SJCRH30 (cell line): ENCODE measurements around the gene TMPRSS11B. TPM values are rescaled to one million over a fixed set of nuclear protein-coding genes. Genes with fewer than 3 reads are reported as not detected.
"Not testable (repeated sequence)": the region's sequence is repeated elsewhere in the genome, so short reads cannot be mapped to it uniquely, and the experiment has no call there.

Experiments used
- DNase-seq, 2 experiments: peaks; one replicate each; pipeline ENCODE4 v3.0.0-alpha.2; 2015 to 2020
- H3K27ac ChIP-seq: fragments of 250-450 bp; sonication (Bioruptor Pico); 2 replicates; pipeline ENCODE4 v1.5.1; 2020; ENCODE audit warnings: mild to moderate bottlenecking, moderate library complexity
- H3K27me3 ChIP-seq: fragments of 250-450 bp; sonication (Bioruptor Pico); 2 replicates; pipeline ENCODE4 v1.5.1; 2020; ENCODE audit warnings: mild to moderate bottlenecking, moderate library complexity
- H3K36me3 ChIP-seq: fragments of 250-450 bp; sonication (Bioruptor Pico); 2 replicates; pipeline ENCODE4 v1.5.1; 2020; ENCODE audit warnings: mild to moderate bottlenecking, moderate library complexity
- H3K4me1 ChIP-seq: fragments of 250-450 bp; sonication (Bioruptor Pico); 2 replicates; pipeline ENCODE4 v1.5.1; 2020; ENCODE audit warnings: mild to moderate bottlenecking, moderate library complexity
- H3K4me3 ChIP-seq: fragments of 250-450 bp; sonication (Bioruptor Pico); 2 replicates; pipeline ENCODE4 v1.5.1; 2020; ENCODE audit warnings: mild to moderate bottlenecking, moderate library complexity
- H3K9me3 ChIP-seq: fragments of 250-450 bp; sonication (Bioruptor Pico); replicated peaks from 2 replicates; pipeline ENCODE4 v1.5.1; 2020; ENCODE audit warnings: mild to moderate bottlenecking, moderate library complexity
- total RNA-seq: library from RNA; depleted of rRNA; stranded (reverse); fragments of >200 nt; shearing (Covaris generic); gene quantifications from 2 replicates; pipeline ENCODE4 v1.2.3, GENCODE V29; 2014

The TMPRSS11B gene
- total RNA-seq, 1 experiment from 2014 or later = not detected

DNA sequence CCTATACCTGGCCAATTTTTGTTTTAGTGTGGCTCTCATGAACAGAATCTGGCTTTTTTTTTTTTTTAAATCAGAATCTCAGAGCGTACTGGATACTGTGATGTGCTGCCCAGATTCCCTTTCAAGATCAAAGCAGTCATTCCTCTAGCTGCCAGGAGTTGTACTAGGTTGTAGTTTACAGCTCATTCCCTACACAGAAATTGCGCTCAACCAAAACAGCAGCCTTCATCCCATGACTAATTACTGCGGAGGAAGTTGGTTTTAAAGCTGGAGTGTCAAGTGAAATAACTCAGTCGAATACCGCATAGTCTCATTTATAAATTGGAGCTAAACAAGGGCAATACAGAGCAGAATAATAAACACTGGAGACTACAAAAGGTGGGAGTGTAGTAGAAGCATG lies 12.2 kb upstream of the TMPRSS11B start:
- Histone ChIP-seq H3K27me3 (no peaks in the 10 kb centered on the region), H3K27ac (no peak overlapping the region), H3K4me3 (no peak overlapping the region), H3K4me1 (no peaks in the 10 kb centered on the region), H3K9me3 (no peaks in the 10 kb centered on the region), H3K36me3 (no peaks in the 10 kb centered on the region)
- DNase-seq = no peak

DNA sequence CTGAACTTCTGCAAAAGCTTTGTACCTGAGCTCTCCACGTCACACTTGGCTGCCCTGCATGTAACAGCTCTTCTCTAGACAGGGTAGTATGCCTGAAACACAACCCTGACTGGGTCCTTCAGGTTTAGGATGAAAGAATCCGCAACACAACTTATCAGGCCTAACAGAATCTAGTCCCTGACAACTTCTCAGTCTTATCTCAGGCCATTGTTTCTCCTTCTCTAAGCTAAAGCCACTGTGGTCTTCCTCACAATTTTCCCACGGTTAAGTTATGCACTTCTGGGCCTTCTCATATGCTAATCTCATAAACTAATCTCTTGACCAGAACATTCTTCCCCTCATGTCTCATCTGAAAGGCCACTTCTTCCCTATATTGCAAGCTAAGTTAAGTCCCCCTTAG lies 10.8 kb upstream of the TMPRSS11B start:
- DNase-seq = no peak
- H3K36me3 ChIP-seq = no peaks in the 10 kb centered on the region
- H3K4me3 ChIP-seq = no peak overlapping the region
- no peaks in the 10 kb centered on the region for H3K9me3 ChIP-seq
- H3K4me1 ChIP-seq = no peaks in the 10 kb centered on the region
- H3K27ac ChIP-seq = no peak overlapping the region
- no peaks in the 10 kb centered on the region for H3K27me3 ChIP-seq

DNA sequence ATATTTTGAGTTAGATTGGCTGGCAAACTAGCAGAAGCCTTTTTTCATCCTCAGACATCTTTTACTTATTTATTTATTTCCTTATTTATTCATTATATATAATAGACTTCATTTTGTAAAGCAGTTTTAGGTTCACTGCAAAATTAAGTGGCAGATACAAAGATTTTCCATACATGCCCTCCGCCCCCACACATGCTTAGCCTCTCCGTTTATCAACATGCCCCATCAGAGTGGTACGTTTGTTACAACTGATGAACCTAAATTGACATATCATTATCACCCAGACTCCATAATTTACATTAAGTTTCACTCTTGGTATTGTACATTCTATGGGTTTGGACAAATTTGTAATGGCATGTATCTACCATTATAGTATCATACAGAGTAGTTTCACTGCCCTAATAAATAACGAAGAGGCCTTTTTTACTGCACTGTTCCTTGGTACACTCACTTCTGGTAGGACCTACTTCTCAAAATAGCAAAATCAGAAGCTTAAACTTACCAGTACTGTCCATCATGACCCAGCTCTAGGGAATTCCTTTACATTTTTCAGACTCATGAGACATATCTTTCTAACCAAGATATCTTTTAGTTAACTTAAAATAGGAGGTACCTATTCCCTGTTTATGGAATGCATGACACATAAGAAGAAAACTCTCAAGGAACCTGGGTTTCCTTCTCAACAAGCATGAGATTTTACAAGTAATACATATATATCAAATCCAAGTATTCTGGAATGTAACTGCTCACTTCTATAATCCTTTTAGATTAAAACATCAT lies 4.8 kb upstream of the TMPRSS11B start:
- Histone ChIP-seq H3K4me1 (no peaks in the 10 kb centered on the region), H3K9me3 (no peaks in the 10 kb centered on the region), H3K4me3 (no peak overlapping the region), H3K36me3 (no peaks in the 10 kb centered on the region), H3K27me3 (no peaks in the 10 kb centered on the region), H3K27ac (no peak overlapping the region)
- no peak for DNase-seq

DNA sequence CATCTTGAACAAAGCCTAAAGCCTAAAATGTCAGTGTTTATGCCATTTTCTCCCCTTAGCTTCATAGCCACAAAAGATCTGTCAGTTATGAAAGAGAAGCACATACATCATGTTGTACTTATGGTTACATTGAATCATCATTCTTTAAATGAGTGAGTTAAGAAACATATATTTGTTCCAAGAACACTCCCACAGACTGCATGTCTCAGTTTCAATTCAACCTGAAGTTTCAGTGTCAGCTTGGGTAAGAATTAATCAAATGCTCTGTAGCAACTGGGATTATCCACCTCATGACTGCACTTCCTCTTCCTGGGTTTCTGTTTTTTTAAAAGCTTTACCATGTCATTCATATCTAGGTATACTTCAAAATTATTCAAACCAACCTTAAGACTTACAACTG lies 3.9 kb upstream of the TMPRSS11B start:
- no peak overlapping the region for H3K4me3 ChIP-seq
- no peak for DNase-seq
- H3K27ac ChIP-seq = no peak overlapping the region
- H3K27me3 ChIP-seq = no peaks in the 10 kb centered on the region
- H3K36me3 ChIP-seq = no peaks in the 10 kb centered on the region
- H3K4me1 ChIP-seq = no peaks in the 10 kb centered on the region
- no peaks in the 10 kb centered on the region for H3K9me3 ChIP-seq

DNA sequence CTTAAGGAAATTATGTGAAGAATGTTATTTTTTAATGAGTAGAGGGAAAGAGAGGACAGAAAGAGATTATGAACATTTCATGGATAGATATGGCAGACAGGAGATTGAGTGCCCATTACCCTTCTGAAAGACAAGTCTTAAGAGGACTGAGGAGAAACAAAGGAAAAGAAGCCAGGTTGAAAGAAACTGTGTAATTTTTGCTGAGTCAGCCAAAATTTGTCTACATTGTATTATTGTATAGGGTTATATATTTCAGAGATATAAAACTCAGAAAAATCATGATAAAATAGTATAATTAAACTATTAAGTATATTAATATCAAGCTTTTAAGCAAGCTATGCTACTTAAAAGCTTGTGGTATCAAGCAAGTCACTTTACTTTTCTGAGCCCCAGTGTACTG lies 4.9 kb downstream of the TMPRSS11B start:
- Histone ChIP-seq H3K36me3 (no peaks in the 10 kb centered on the region), H3K27me3 (no peaks in the 10 kb centered on the region), H3K4me3 (no peak overlapping the region), H3K27ac (no peak overlapping the region), H3K4me1 (no peaks in the 10 kb centered on the region), H3K9me3 (no peaks in the 10 kb centered on the region)
- no peak for DNase-seq

DNA sequence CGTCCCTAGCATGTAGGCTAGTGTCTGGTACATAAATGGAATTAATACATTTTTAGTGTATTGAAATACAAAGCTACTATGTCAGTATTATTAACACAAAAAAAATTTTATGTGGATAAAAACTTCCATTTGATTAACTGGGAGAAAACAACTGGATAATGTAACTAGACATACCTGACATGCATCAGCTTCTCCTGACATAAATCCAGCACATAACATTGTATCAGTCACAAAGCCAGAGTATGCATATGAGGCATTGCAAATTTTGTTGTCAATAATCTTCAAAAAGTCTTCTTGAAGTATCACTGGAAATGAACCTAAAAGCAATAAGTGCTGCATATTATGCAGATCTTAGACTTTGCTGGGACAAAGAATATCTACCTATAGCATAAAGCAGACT lies 16.9 kb downstream of the TMPRSS11B start:
- H3K36me3 ChIP-seq = no peaks in the 10 kb centered on the region
- no peak for DNase-seq
- H3K27ac ChIP-seq = no peak overlapping the region
- H3K9me3 ChIP-seq = no peaks in the 10 kb centered on the region
- no peaks in the 10 kb centered on the region for H3K4me1 ChIP-seq
- no peak overlapping the region for H3K4me3 ChIP-seq
- no peaks in the 10 kb centered on the region for H3K27me3 ChIP-seq

DNA sequence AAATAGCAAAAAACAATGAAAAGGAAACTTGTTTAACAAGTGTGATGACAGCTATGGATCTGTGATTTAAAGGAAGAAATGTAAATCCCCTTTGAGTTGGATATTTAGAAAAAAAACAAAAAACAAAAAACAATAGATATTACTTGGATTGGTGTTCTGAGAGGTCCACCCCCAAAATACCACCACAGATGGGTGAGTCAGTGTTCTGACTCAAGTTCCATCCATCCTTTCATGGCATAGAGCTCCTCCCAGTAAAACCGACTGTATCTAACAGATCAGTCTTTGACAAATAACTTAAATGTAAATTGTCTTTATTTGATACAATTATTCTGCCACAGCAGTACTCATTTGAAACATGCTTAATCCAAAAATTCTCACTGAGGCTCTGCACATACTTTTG lies 27.4 kb downstream of the TMPRSS11B start:
- Histone ChIP-seq H3K36me3 (no peaks in the 10 kb centered on the region), H3K9me3 (no peaks in the 10 kb centered on the region), H3K27ac (no peak overlapping the region), H3K4me3 (no peak overlapping the region), H3K27me3 (no peaks in the 10 kb centered on the region), H3K4me1 (no peaks in the 10 kb centered on the region)
- DNase-seq = no peak

DNA sequence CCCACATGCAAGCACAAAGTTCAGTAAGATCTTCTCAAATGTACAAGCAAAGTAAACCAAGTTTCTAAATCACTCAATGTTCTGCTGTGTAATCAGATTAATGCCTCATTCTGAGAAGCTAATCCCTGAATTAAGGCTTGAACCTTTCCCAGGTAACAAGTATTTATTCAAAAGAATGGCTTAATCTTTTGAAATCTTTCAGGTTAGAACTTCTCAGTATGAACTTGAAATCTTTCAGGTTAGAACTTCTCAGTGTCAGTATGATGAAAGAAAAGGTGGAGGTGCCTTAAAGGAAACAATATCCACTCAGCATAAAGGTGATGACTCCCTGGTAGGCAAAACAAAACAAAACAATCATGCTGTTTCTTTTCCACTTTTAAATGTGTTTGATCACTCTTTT lies 29.0 kb downstream of the TMPRSS11B start:
- Histone ChIP-seq H3K4me1 (no peaks in the 10 kb centered on the region), H3K27ac (no peak overlapping the region), H3K9me3 (no peaks in the 10 kb centered on the region), H3K36me3 (no peaks in the 10 kb centered on the region), H3K27me3 (no peaks in the 10 kb centered on the region), H3K4me3 (no peak overlapping the region)
- DNase-seq = no peak

DNA sequence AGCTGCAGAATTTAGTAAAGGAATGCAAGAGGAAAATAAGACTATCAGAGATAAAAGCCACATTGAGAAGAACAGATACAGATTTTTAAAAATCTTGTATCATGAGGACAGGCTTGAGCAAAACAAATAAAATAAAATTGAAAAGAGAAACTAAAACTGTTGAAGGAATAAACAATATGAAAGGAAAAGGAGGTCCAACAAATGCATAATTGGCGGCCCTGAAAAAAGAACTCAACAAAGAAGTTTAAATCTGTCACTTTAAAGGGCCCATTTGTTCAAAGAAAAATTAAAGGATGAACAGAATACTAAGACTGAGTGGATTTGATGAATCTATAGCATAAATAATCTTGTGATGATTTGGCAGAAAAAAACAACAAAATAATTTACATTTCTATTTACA lies 36.5 kb downstream of the TMPRSS11B start:
- DNase-seq = no peak
- Histone ChIP-seq H3K36me3 (no peaks in the 10 kb centered on the region), H3K4me3 (no peak overlapping the region), H3K9me3 (no peaks in the 10 kb centered on the region), H3K4me1 (no peaks in the 10 kb centered on the region), H3K27ac (no peak overlapping the region), H3K27me3 (no peaks in the 10 kb centered on the region)

DNA sequence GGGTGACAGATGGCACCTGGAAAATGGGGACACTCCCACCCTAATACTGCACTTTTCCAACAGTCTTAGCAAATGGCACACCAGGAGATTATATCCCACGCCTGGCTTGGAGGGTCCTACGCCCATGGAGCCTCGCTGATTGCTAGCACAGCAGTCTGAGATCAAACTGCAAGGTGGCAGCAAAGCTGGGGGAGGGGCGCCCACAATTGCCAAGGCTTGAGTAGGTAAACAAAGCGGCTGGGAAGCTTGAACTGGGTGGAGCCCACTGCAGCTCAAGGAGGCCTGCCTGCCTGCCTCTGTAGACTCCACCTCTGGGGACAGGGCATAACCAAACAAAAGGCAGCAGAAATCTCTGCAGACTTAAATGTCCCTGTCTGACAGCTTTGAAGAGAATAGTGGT lies 51.2 kb downstream of the TMPRSS11B start:
- not testable (repeated sequence) for DNase-seq, H3K36me3 ChIP-seq, H3K4me3 ChIP-seq, H3K4me1 ChIP-seq, H3K27me3 ChIP-seq, H3K9me3 ChIP-seq, H3K27ac ChIP-seq

DNA sequence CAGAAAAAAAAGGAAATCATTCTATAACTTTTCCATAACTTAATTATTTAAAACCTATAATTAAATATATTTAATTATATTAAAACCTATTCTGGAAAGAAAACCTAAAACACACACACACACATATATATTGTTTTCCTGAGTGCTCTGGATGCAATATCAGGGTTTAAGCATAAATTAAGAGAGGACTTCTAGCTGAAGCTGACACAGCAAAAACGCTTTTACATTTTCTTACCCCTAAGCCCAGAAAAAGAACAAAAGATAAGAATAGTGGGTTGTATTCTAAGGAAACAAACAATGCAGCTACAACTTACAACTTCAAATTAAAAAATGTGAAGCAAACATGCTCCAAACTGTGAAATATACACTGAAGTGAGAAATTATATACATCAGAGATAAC lies 52.3 kb downstream of the TMPRSS11B start:
- no peaks in the 10 kb centered on the region for H3K36me3 ChIP-seq
- no peaks in the 10 kb centered on the region for H3K27me3 ChIP-seq
- H3K27ac ChIP-seq = no peak overlapping the region
- H3K4me1 ChIP-seq = no peaks in the 10 kb centered on the region
- H3K9me3 ChIP-seq = no peaks in the 10 kb centered on the region
- DNase-seq = no peak
- no peak overlapping the region for H3K4me3 ChIP-seq

DNA sequence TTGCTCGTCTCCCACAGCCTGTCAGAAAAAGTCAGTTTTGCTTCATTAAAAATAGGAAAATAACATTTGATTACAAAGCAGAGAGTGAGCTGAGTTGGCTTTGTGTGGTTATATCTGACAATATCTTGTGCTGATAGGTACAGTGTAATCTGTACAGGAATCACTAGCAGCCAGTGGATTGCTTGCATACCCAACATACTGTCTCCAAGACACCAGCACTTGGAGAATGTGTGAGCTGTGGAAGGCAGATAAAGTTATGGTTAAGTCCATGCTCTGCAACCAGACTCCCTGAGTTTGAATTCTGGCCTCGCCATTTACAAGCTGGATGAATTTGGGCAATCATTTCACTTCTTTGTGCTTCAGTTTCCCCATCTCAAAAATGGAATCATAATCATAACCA lies 58.3 kb downstream of the TMPRSS11B start:
- Histone ChIP-seq H3K27me3 (no peaks in the 10 kb centered on the region), H3K4me1 (no peaks in the 10 kb centered on the region), H3K9me3 (no peaks in the 10 kb centered on the region), H3K4me3 (no peak overlapping the region), H3K36me3 (no peaks in the 10 kb centered on the region), H3K27ac (no peak overlapping the region)
- DNase-seq = no peak

DNA sequence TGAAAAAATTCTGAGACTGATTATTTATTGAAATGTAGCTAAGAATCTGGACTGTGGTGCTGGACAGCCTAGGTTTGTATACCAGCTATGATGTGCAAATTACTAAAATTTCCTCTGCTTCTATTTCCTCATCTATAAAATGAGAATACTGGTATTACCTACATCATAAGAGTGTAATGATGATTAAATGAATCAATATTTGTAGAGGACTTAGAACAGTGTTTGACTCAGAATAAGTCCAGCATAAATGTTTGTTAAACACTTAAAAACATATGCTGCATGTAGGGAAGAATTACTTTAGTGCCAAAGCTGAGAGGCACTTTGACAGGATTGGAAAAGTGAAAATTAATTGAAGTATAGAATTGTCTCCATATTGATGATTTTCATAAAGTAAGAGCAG lies 60.6 kb downstream of the TMPRSS11B start:
- Histone ChIP-seq H3K27ac (no peak overlapping the region), H3K4me1 (no peaks in the 10 kb centered on the region), H3K9me3 (no peaks in the 10 kb centered on the region), H3K27me3 (no peaks in the 10 kb centered on the region), H3K4me3 (no peak overlapping the region), H3K36me3 (no peaks in the 10 kb centered on the region)
- no peak for DNase-seq

DNA sequence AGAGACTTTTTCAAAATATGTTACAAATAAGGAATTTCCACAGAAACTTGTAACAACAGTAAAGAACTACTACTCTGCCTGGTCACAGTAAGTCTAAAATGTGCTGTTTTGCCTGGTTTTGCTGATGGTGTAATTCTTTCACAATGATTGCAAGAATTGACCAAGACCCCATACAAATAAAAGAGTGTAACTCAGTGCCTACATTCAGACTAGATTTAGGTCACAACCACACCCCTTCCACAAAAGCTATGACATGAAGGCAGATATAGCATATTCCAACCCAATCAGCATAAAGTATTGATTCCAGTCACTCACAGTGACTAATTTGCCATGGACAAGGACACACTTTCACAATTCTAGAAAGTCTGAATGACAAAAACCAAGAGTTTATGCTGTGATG lies 62.1 kb downstream of the TMPRSS11B start:
- no peak for DNase-seq
- Histone ChIP-seq H3K4me3 (no peak overlapping the region), H3K4me1 (no peaks in the 10 kb centered on the region), H3K27ac (no peak overlapping the region), H3K9me3 (no peaks in the 10 kb centered on the region), H3K27me3 (no peaks in the 10 kb centered on the region), H3K36me3 (no peaks in the 10 kb centered on the region)

DNA sequence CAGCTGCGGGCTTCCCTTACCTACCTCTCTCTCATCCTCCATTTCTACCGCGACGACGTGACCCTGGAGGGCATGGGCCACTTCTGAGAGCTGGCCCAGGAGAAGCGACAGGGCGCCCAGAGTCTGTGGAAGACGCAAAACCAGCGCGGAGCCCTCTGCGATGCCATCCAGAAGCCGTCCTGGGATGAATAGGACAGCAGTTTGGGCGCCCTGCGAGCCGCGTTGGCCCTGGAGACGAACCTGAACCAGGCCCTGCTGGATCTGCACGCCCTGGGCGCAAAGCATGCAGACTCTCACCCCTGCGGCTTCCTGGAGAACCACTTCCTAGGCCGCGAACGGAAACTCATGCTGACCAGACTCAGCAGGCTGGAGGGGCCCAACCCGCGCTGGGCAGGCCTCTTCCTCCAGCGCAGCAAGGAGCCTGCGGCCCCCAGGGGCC lies 63.1 kb downstream of the TMPRSS11B start:
- H3K9me3 ChIP-seq = no peaks in the 10 kb centered on the region

DNA sequence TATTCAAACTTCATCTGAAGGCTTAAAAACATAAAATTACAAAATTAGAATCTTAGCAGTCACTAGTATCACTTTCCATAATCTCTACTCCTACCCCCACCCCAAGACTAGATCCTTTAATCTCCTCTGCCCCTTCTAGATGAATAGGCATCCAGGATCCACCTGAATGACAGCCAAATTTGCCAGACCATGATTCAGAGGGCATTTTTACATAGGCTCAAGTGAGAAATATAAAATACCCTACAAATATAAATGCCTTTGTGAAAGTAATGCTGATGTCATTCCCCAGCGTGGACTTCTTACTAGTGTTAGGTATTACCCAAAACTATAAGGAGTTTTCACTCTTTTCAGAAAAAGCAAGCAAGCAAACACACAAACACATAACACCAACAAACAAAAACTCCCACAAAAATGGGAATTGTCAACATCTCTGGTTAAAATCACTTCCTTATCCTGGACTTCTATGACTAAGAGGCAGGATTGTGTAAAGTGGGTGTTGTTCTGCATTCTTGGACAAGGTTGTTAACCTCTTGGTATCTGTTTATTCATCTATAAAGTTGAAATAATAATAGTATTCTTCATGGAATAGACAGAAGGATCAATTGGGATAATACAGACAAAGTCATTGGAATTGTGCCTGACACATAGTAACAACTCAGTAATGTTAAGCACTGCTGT lies 64.5 kb downstream of the TMPRSS11B start:
- Histone ChIP-seq H3K4me3 (no peak overlapping the region), H3K9me3 (no peaks in the 10 kb centered on the region), H3K27me3 (no peaks in the 10 kb centered on the region), H3K27ac (no peak overlapping the region), H3K36me3 (no peaks in the 10 kb centered on the region), H3K4me1 (no peaks in the 10 kb centered on the region)
- no peak for DNase-seq

More for the DNA sequence above, 63.1 kb downstream of the TMPRSS11B start:
- H3K4me3 ChIP-seq = no peak overlapping the region
- no peaks in the 10 kb centered on the region for H3K36me3 ChIP-seq
- H3K4me1 ChIP-seq = no peaks in the 10 kb centered on the region
- H3K27me3 ChIP-seq = no peaks in the 10 kb centered on the region
- no peak for DNase-seq
- no peak overlapping the region for H3K27ac ChIP-seq
